Measurements from ENCODE around the gene LRRC3.

LRRC3 gene

DNA sequence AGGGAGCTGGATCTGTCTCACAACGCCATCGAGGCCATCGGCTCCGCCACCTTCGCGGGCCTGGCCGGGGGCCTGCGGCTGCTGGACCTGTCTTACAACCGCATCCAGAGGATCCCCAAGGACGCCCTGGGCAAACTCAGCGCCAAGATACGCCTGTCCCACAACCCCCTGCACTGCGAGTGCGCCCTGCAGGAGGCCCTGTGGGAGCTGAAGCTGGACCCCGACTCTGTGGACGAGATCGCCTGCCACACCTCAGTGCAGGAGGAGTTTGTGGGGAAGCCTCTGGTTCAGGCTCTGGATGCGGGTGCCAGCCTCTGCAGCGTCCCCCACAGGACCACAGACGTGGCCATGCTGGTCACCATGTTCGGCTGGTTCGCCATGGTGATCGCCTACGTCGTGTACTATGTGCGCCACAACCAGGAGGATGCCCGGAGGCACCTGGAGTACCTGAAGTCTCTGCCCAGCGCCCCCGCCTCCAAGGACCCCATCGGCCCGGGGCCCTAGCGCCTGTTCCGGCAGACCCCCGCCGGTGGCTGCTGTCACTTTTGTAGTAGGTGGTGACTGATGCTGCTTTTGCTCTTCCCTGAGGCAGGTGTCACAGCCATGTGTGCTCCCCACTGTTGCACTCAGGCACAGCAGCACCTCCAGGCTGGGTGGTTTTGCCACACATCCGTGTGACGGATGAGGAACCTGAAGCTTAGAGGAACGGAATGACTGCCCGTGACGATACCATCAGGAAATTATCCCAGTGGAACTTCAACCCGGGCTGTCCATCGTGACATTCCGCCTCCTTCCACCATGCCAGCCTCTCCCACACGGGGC is 1.8 kb downstream of the LRRC3 start:
- no peak for DNase-seq (ENCODE audit: low read depth in 2 of 2)

DNA sequence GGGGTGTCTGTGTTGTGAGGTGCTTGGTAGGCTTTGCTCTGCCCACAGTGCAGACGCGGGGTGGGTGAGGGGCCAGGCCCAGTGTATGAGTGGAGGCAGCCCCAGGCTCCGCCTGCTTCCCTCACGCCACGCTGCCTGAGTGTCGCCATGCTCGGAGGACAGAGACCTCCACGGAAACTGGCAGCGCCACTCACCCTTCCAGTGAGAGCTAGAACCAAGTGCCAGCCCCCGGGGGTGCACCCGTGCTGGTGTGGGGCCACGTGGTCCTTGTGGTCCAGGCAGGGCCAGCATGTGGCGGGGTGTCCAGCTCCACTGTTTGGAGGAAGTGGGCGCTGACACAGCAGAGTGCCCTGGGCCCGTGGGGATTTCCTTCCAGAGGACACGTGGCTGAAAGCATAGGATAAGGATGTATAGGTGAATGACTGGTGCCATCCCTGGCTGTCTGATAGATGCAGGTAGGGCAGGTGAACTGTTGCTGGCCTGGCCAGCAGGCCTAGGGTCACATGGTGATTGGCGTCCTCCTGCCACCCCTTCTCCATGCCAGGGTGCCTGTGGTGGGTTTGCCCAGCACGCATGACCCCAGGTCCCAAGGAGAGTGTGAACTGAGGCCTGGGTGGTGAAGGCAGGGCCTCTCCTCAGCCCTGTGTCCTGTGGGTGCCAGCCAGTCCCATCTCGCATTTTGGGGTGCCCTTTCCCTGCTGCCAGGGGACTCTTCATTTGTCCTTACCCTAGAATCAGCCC is 3.8 kb downstream of the LRRC3 start:
- no peak for DNase-seq (ENCODE audit: low read depth in 2 of 2)

GRCh38 chr21:44459712-44460440 is 4.6 kb downstream of the LRRC3 start:
- no peak for DNase-seq (ENCODE audit: low read depth in 2 of 2)

DNA sequence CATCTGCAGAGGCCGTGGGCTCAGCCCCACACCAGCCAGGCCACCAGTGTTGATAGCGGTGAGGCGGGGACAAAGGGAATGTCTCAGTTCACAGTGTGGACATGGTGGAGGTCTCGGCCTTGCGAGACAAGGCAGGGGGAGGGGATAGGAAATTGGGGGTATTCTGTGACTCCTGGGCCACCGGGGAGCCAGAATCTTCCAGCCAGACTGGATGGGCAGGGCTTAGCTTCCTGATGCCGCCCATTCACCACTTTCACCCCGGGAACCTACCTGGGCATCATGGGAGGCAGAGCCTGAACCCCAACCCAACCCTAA is 5.1 kb downstream of the LRRC3 start:
- no peak for DNase-seq (ENCODE audit: low read depth in 2 of 2)

GRCh38 chr21:44461005-44461404 is 5.7 kb downstream of the LRRC3 start:
- DNase-seq (ENCODE audit: low read depth in 2 of 2), result no peak

- DNase-seq (ENCODE audit: low read depth in 2 of 2), result no peak
These were observed 6.2 kb downstream of the LRRC3 start for GRCh38 chr21:44461464-44462001.

DNA sequence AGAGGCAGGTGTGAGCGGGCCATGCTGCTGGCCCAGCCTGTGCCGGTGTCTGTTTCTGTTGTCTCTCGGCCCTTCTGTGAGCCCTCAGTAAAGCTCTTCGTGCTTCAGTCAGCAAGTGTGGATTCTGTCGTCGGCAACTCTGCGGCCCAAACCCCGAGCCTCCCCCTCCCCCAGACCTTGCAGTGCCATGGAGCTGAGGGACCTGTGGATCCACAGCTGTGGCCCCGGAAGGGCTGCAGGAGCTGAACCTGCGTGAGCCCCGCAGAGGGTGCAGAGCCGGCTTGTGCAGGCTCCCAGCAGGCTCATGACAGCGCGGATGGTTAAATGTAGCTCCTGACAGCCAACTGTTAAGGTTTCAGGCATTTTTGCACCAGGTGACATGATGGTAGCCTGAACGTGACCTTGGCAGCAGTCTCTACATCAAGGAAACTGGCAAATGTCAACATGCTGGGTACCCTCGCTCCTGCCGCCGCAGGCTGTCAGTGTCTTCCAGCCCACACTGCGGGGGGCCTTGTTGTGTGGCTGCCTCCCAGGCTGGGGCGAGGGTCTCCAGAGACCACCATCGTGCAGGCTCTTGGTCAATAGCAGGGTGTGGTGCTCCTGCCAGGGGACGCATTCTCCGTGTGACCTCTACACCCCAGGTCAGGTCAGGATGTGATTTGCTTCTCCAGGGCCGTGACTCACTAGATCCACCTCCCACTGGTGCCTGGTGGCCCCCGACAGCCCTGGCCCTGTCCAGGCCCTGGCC is 7.0 kb downstream of the LRRC3 start:
- no peak for DNase-seq (ENCODE audit: low read depth in 2 of 2)

DNA sequence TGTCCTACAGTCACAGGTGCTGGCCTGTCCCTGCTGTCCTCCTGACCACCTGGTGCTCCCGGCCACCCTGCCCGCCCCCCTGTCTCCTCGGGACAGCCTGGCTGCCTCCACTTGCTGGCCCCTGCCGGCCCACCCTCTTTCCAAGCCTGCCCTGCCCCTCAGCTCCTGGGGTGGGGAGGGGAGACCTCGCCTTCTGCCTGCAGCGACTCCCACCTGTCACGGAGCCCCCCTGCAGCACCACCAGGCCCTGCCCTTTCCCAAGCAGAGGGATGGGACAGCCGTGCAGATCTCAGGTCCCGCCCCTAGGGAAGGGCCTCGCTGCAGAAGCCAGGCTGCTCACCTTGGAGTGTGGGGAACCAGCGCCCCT is 7.5 kb downstream of the LRRC3 start:
- DNase-seq (ENCODE audit: low read depth in 2 of 2), result no peak

DNA sequence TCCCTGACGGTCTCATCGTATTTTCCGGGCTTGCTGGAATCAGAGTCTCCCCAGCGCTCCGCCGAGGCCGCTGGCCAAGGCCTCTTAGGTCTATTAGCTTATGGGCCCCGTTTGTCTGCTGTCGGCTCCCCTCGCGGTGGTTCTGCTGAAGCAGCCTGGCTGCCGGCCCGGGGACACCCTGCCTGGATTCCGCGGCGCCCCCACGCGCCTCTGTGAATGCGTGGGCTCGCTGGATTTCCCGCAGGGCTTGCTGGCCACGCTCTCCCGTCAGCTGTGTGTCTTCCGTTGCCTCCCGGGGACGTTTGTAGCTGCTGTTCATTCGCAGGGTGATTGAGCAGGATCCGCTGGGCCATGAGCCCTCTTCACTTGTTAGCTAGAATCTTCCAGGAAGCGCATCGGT is 8.4 kb downstream of the LRRC3 start:
- no peak for DNase-seq (ENCODE audit: low read depth in 2 of 2)

DNA sequence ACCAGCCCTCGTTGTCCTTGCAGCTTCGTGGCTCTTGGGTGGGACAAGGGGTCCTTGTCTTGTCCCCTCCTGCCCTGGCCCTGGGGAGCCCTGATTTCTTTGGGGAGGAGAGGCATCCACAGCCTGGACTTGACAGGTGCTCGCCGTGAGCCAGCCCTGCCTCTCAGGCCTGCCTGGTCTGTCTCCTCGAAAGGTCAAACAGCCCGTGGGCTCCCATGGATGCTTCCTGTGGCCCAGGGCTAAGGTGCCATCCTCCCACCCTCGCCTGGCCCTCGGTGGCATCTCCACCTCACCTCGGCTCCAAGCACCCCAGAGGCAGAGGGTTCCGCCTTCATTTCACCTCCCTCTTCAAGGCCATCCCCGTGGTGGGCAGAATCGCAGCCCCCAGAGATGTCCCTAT is 9.0 kb downstream of the LRRC3 start:
- DNase-seq (ENCODE audit: low read depth in 2 of 2), result no peak

- no peak for DNase-seq (ENCODE audit: low read depth in 2 of 2)
These were observed 11.1 kb downstream of the LRRC3 start for GRCh38 chr21:44466351-44466954.

- DNase-seq (ENCODE audit: low read depth in 2 of 2), result no peak
These were observed 11.9 kb downstream of the LRRC3 start for GRCh38 chr21:44466996-44467858.

DNA sequence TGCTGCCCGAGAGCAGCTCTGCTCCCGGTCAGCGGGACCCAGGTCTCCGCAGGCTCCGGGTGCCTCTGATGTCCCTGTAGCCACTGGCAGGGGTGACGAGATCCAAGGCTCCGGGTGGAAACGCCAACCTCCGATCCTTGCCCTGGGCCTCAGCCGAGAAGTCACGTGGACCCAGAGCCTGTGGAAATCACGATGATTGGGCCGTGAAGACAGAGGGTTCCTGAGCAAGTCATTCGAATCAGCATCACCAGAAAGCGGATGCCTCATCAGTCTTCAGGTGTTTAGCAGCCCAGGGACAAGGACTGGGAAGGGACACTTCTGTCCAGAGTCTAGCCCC is 12.5 kb downstream of the LRRC3 start:
- no peak for DNase-seq (ENCODE audit: low read depth in 2 of 2)

GRCh38 chr21:44471341-44471740 is 16.0 kb downstream of the LRRC3 start:
- no peak for DNase-seq (ENCODE audit: low read depth in 2 of 2)

DNA sequence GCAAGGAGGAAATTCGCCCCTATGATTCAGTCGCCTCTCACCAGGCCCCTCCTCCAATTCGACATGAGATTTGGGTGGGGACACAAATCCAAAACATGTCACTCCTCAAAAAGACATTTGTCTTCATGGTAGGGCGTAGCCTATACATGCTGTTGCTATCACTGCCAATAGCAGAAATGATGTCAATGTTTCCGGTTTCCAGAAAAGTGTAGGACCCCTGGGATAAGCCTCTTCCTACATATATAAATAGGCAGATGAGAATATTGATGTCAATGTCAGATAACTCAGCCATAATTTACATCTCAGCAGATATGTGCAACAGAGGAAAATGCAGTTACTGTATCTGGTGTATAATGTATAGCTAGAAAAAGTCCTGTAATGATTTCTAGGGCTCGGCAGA is 16.7 kb downstream of the LRRC3 start:
- DNase-seq (ENCODE audit: low read depth in 2 of 2), result no peak

- no peak for DNase-seq (ENCODE audit: low read depth in 2 of 2)
These were observed 18.7 kb downstream of the LRRC3 start for GRCh38 chr21:44473915-44474555.

DNA sequence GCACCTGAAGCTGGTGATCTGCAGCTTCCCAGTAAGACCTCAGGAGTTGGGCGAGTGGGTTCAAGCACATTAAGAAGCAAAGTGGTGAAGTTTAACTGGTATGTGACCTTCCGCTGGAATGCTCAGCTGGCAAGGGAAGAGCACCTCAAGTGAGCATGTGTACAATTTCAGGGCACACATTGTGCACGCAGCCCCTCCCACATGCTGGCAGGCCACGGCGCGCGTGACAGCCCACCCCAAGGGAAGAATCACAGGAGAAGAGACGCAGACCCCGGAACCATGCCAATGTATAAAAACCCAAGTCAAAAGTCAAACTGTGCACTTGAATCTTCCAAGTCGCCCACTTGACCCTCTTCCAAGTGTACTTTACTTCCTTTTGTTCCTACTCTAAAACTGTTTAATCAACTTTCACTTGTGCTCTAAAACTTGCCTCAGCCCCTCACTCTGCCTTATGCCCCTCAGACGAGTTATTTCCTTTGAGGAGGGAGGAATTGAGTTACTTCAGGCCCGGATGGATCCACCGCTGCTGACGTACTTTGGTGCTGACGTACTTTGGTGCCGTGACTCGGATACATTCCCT is 20.0 kb downstream of the LRRC3 start:
- DNase-seq (ENCODE audit: low read depth in 2 of 2), result no peak

DNA sequence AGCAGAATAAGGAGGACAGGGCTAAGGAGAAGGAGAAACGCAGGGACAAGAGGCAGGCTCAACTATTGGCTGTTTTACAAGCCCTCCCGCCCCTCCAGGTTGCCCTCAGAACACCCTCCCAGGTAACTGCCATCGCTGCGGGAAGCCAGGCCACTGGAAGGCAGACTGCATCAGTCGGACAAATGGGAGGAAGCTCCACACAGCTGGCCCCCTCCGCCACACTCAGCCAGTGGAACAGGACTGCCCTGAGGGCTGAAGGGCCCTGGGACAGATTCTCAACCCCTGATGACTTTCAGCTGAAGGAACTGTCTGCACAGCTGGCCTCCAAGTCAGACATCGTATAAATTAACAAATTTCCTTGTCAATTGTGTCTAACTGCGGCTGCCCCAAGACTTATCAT is 21.8 kb downstream of the LRRC3 start:
- DNase-seq (ENCODE audit: low read depth in 2 of 2), result no peak

DNA sequence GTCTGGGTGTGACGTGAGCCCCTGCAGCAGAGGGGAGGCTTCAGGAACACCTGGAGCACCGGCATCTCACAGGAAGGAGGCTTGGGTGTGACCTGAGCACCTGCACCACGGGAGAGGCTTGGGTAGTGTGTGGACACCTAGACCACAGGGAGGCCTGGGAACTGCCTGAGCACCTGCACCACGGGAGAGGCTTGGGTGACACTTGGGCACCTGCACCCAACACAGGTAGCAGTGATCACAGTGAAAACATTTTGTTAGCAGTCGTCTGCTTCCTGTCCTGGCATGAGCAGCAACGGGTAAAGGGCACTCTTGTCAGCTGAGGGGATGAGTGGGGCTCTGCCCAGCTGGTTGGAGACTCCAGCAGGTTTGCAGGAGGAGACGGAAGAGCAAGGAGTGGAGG is 22.4 kb downstream of the LRRC3 start:
- DNase-seq (ENCODE audit: low read depth in 2 of 2), result no peak
